SK-N-SH treated with all-trans-retinoic acid at 6 μM for 48 hours (cell line): Measurements from ENCODE around the gene EDIL3.

Experiments used
- ATAC-seq: fragments of 200-7000 bp; cut with Tn5 transposase; 3 replicates; pipeline ENCODE4 v1.9.1; 2020; ENCODE audit warnings: mild to moderate bottlenecking, moderate library complexity
- CSDC2 ChIP-seq: fragments of 250-450 bp; sonication (Bioruptor Pico); IDR thresholded peaks from 2 replicates; pipeline ENCODE4 v1.5.0; 2020; ENCODE audit warnings: mild to moderate bottlenecking, moderate library complexity
- ESRRG ChIP-seq: fragments of 250-450 bp; sonication (Bioruptor Pico); IDR thresholded peaks from 2 replicates; pipeline ENCODE4 v1.6.1; 2021; ENCODE audit warnings: mild to moderate bottlenecking
- GLIS3 ChIP-seq: fragments of 250-450 bp; sonication (Bioruptor Pico); IDR thresholded peaks from 2 replicates; pipeline ENCODE4 v1.5.0; 2020; ENCODE audit warnings: mild to moderate bottlenecking, moderate library complexity
- ISL1 ChIP-seq: fragments of 250-450 bp; sonication (Bioruptor Pico); IDR thresholded peaks from 2 replicates; pipeline ENCODE4 v2.1.2; 2022; ENCODE audit warnings: mild to moderate bottlenecking, moderate library complexity
- OSR1 ChIP-seq: fragments of 250-450 bp; sonication (Bioruptor Pico); IDR thresholded peaks from 2 replicates; pipeline ENCODE4 v1.8.0; 2022; ENCODE audit warnings: moderate library complexity, mild to moderate bottlenecking, inconsistent platforms
- PATZ1 ChIP-seq: fragments of 250-450 bp; sonication (Bioruptor Pico); IDR thresholded peaks from 2 replicates; pipeline ENCODE4 v1.8.0; 2020; ENCODE audit warnings: mild to moderate bottlenecking, moderate library complexity, borderline replicate concordance
- PPARA ChIP-seq: fragments of 250-450 bp; sonication (Bioruptor Pico); IDR thresholded peaks from 2 replicates; pipeline ENCODE4 v1.5.0; 2020; ENCODE audit warnings: mild to moderate bottlenecking, borderline replicate concordance
- RARB ChIP-seq: fragments of 250-450 bp; sonication (Bioruptor Pico); IDR thresholded peaks from 2 replicates; pipeline ENCODE4 v1.8.0; 2021; ENCODE audit warnings: mild to moderate bottlenecking, moderate library complexity
- SNAI2 ChIP-seq: fragments of 250-450 bp; sonication (Bioruptor Pico); IDR thresholded peaks from 2 replicates; pipeline ENCODE4 v1.5.0; 2020; ENCODE audit warnings: mild to moderate bottlenecking, moderate library complexity
- ZC3H10 ChIP-seq: fragments of 250-450 bp; sonication (Bioruptor Pico); IDR thresholded peaks from 2 replicates; pipeline ENCODE4 v1.5.1; 2021; ENCODE audit warnings: mild to moderate bottlenecking, moderate library complexity
- ZFP3 ChIP-seq: fragments of 250-450 bp; sonication (Bioruptor Pico); IDR thresholded peaks from 2 replicates; pipeline ENCODE4 v1.5.0; 2020; ENCODE audit warnings: mild to moderate bottlenecking, moderate library complexity
- ZFP30 ChIP-seq: fragments of 450-650 bp; formaldehyde crosslinking; IDR thresholded peaks from 2 replicates; pipeline ENCODE4 v1.5.0; 2022; ENCODE audit warnings: mild to moderate bottlenecking, moderate library complexity
- ZNF565 ChIP-seq: fragments of 450-650 bp; formaldehyde crosslinking; conservative IDR thresholded peaks from 2 replicates; pipeline ENCODE4 v1.5.0; 2020; ENCODE audit warnings: low read depth, mild to moderate bottlenecking, moderate library complexity
- ZNF70 ChIP-seq: fragments of 450-650 bp; formaldehyde crosslinking; IDR thresholded peaks from 2 replicates; pipeline ENCODE4 v1.5.0; 2020; ENCODE audit warnings: mild to moderate bottlenecking, moderate library complexity
- ZNF8 ChIP-seq: fragments of 450-650 bp; formaldehyde crosslinking; IDR thresholded peaks from 2 replicates; pipeline ENCODE4 v1.5.0; 2020; ENCODE audit warnings: mild to moderate bottlenecking, moderate library complexity
- TF ChIP-seq, protein P1 (sequence below): fragments of 250-450 bp; sonication (Bioruptor Pico); IDR thresholded peaks from 2 replicates; pipeline ENCODE4 v1.8.0; 2021; ENCODE audit warnings: low read depth, mild to moderate bottlenecking, moderate library complexity, borderline replicate concordance
- TF ChIP-seq, protein P2 (sequence below): fragments of 250-450 bp; sonication (Bioruptor Pico); IDR thresholded peaks from 2 replicates; pipeline ENCODE4 v1.5.0; 2020; ENCODE audit warnings: mild to moderate bottlenecking, moderate library complexity
- TF ChIP-seq, protein P3 (sequence below): fragments of 250-450 bp; sonication (Bioruptor Pico); IDR thresholded peaks from 2 replicates; pipeline ENCODE4 v1.5.1; 2020; ENCODE audit warnings: low read depth, mild to moderate bottlenecking, moderate library complexity
- TF ChIP-seq, protein P4 (sequence below): fragments of 250-450 bp; sonication (Bioruptor Pico); IDR thresholded peaks from 2 replicates; pipeline ENCODE4 v1.5.1; 2021; ENCODE audit warnings: mild to moderate bottlenecking, moderate library complexity

The EDIL3 gene

DNA sequence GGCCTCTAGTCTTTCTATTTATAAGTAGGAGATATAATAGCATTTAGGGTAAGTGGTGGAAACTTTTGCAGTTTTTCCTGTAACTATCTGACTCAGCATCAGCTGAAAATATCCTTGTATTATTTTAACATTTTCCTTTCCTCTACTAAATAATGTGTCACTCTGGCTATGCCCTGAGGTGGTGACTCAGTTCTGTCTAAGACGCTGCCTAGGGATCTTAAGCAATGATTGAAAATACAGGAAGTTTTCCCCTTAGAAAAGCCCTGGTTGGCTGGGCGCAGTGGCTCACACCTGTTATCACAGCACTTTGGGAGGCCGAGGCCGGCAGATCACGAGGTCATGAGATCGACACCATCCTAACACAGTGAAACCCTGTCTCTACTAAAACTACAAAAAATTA is 9.3 kb upstream of the EDIL3 start:
- peak; percentile 86 for ATAC-seq
- no peak for TF ChIP-seq PPARA (CRISPR knock-in tag)
- TF ChIP-seq, protein P1, sequence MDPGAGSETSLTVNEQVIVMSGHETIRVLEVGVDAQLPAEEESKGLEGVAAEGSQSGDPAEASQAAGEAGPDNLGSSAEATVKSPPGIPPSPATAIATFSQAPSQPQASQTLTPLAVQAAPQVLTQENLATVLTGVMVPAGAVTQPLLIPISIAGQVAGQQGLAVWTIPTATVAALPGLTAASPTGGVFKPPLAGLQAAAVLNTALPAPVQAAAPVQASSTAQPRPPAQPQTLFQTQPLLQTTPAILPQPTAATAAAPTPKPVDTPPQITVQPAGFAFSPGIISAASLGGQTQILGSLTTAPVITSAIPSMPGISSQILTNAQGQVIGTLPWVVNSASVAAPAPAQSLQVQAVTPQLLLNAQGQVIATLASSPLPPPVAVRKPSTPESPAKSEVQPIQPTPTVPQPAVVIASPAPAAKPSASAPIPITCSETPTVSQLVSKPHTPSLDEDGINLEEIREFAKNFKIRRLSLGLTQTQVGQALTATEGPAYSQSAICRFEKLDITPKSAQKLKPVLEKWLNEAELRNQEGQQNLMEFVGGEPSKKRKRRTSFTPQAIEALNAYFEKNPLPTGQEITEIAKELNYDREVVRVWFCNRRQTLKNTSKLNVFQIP (CRISPR knock-in tag), result no peak
- TF ChIP-seq, protein P2, sequence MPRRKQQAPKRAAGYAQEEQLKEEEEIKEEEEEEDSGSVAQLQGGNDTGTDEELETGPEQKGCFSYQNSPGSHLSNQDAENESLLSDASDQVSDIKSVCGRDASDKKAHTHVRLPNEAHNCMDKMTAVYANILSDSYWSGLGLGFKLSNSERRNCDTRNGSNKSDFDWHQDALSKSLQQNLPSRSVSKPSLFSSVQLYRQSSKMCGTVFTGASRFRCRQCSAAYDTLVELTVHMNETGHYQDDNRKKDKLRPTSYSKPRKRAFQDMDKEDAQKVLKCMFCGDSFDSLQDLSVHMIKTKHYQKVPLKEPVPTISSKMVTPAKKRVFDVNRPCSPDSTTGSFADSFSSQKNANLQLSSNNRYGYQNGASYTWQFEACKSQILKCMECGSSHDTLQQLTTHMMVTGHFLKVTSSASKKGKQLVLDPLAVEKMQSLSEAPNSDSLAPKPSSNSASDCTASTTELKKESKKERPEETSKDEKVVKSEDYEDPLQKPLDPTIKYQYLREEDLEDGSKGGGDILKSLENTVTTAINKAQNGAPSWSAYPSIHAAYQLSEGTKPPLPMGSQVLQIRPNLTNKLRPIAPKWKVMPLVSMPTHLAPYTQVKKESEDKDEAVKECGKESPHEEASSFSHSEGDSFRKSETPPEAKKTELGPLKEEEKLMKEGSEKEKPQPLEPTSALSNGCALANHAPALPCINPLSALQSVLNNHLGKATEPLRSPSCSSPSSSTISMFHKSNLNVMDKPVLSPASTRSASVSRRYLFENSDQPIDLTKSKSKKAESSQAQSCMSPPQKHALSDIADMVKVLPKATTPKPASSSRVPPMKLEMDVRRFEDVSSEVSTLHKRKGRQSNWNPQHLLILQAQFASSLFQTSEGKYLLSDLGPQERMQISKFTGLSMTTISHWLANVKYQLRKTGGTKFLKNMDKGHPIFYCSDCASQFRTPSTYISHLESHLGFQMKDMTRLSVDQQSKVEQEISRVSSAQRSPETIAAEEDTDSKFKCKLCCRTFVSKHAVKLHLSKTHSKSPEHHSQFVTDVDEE (CRISPR knock-in tag), result no peak
- TF ChIP-seq ZNF8 (CRISPR knock-in tag), result no peak
- no peak for TF ChIP-seq CSDC2
- no peak for TF ChIP-seq ZFP30
- TF ChIP-seq ZNF70 (CRISPR knock-in tag), result no peak
- no peak for TF ChIP-seq ZNF565 (CRISPR knock-in tag)
- no peak for TF ChIP-seq GLIS3 (CRISPR knock-in tag)
- TF ChIP-seq, protein P3, sequence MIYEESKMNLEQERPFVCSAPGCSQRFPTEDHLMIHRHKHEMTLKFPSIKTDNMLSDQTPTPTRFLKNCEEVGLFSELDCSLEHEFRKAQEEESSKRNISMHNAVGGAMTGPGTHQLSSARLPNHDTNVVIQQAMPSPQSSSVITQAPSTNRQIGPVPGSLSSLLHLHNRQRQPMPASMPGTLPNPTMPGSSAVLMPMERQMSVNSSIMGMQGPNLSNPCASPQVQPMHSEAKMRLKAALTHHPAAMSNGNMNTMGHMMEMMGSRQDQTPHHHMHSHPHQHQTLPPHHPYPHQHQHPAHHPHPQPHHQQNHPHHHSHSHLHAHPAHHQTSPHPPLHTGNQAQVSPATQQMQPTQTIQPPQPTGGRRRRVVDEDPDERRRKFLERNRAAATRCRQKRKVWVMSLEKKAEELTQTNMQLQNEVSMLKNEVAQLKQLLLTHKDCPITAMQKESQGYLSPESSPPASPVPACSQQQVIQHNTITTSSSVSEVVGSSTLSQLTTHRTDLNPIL (CRISPR knock-in tag), result no peak
- TF ChIP-seq SNAI2 (CRISPR knock-in tag), result no peak
- no peak for TF ChIP-seq RARB (CRISPR knock-in tag)
- TF ChIP-seq PATZ1 (CRISPR knock-in tag), result no peak
- TF ChIP-seq ZC3H10 (CRISPR knock-in tag), result no peak

- no peak for ATAC-seq
- TF ChIP-seq PPARA (CRISPR knock-in tag), result no peak
- no peak for TF ChIP-seq ESRRG
- no peak for TF ChIP-seq GLIS3 (CRISPR knock-in tag)
- TF ChIP-seq, protein P1 (CRISPR knock-in tag), result no peak
- TF ChIP-seq, protein P4, sequence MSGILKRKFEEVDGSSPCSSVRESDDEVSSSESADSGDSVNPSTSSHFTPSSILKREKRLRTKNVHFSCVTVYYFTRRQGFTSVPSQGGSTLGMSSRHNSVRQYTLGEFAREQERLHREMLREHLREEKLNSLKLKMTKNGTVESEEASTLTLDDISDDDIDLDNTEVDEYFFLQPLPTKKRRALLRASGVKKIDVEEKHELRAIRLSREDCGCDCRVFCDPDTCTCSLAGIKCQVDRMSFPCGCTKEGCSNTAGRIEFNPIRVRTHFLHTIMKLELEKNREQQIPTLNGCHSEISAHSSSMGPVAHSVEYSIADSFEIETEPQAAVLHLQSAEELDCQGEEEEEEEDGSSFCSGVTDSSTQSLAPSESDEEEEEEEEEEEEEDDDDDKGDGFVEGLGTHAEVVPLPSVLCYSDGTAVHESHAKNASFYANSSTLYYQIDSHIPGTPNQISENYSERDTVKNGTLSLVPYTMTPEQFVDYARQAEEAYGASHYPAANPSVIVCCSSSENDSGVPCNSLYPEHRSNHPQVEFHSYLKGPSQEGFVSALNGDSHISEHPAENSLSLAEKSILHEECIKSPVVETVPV (CRISPR knock-in tag), result no peak
- no peak for TF ChIP-seq ZFP3 (CRISPR knock-in tag)
- no peak for TF ChIP-seq ISL1 (CRISPR knock-in tag)
- TF ChIP-seq OSR1 (CRISPR knock-in tag), result no peak
- TF ChIP-seq ZFP30, result no peak
- TF ChIP-seq ZC3H10 (CRISPR knock-in tag), result no peak
- TF ChIP-seq RARB (CRISPR knock-in tag), result no peak
- no peak for TF ChIP-seq ZNF70 (CRISPR knock-in tag)
Observed at GRCh38 chr5:84392836-84393235, 8.2 kb upstream of the EDIL3 start.

DNA sequence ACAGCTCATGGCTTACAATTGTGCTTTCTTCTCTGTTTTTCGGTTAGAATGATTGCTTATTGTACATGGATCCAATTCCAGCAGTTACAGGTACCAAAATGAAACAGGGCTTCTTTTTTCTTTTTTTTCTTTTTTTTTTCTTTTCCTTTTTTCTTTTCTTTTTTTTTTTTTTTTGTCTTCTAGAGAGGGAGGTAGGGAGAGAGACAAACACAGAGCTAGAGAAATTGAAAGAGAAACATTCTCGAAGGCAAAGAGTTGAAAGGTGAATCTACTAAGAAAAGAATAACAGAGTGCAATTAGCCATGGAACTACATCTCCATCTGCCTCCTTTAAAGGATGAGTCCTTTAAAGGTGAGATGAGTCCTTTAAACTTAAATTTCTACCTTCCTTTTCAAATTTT is 1.0 kb upstream of the EDIL3 start:
- TF ChIP-seq, protein P2 (CRISPR knock-in tag), result no peak
- TF ChIP-seq ISL1 (CRISPR knock-in tag), result no peak
- TF ChIP-seq PPARA (CRISPR knock-in tag), result no peak
- no peak for TF ChIP-seq CSDC2
- no peak for ATAC-seq
